Measurements from ENCODE around the gene SCGN.

SCGN gene

DNA sequence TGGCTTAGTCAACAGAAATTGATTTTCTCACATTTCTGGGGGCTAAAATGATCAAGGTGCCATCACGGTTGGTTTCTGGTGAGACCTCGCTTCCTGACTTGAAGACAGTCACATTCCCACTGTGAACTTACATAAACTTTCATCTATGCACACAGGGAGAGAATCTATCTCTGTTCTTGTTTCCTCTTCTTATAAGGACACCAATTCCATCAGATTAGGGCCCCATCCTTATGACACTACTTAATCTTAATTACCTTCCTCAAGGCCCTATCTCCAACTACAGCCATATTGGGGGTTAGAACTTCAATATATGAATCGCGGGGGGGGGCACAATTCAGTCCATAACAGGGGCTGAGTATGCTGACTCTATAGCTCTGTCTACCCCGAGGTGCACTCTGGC is 10.6 kb upstream of the SCGN start:
- no peak for DNase-seq

DNA sequence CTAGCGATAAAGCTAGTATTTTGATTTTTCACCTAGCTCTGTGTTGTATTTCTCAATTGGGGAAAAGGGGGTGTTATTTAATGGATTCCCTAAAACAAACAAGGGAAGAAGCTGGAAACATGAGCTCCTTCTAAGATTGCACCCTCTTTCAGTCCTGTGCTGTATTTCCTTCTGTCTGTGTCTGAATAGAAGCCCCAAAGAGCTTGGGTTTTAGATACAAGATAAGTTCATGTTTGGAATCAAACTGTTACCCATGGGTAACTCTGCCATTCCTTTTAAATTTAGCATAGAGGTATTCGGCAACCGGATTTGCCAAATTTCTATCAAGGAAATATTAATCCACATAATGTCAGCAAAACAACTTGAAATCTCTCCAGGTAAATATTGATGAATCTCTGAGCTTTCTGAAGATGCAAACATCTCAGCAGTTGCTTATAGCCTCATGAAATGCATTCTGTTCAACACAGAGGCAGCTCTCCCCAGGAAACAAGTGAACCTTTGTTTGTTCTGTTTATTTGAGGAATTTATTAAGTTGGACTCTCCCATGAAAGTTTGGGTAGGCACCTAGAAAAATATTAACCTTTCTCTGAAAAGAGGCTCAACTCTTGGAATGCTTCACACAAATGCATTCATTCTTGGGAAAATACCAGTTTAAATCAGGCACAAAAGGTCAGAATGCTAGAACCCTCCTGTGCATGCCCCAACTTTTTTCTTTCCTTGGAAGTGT is 9.9 kb upstream of the SCGN start:
- DNase-seq: no peak

DNA sequence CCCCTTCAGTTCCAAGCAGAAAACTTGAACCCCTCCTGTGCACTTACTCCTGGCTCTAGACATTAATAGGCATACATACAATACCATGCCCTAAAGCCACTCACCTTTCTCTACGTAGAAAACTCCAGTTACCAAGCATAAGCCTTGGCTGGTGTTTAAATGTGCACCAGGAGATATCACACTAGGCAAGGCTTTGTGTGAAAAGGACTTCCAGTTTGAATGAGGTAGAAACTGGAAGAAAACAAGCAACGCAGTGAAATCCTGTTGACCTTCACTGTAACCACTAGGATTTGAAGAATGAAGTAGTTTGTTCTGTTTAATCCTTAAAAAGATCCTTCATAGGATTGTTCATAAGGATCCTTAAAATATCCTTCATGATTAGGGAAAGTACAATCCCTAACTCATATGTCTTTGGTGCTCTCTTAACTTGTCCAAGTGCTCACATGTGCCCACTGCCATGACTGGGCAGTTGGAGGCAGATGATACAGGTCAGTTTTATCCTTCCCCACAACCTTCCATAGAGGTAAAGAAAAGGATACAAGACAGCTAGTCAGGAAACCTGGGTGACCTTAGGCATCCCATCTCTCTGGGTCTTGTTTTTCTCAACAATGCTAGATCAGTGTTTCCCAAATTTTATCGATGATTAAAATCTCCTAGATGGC is 9.2 kb upstream of the SCGN start:
- DNase-seq: no peak

DNA sequence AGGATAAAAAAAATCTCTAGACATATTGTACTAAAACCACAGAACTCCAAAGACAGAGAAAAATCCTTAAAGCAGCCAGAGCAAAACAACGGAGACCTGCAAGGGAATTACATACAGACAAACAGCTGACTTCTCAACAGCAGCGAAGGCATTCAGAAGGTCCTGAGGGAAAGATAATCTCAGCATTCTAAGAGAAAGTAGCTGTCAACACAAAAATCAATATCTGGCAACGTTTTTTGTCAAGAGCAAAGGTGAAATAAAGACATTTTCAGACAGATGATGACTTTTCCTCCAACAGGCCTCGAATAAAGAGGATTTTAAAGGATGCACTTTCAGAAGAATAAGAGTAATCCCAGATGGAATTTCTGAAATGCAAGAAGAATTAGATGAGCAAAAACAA is 6.1 kb upstream of the SCGN start:
- no peak for DNase-seq

DNA sequence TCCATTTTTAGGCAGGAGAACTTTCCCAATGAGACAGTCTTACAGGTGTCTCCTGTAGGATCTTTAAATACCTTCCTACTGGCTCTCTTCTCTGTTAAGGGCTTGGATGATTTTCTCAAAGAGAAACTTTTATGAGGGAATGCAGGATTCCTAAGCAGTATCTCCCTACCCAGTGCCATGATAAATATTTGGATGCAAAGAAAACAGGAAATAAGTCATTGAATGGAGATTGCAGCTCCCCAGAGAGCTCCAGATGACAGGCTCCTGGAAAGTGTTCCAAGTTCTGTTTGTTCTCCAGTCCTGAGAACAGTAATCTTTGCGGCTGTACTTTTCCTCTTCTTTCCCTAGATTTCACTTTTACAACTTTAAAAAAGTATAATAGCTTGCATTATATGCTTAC is 2.4 kb upstream of the SCGN start:
- no peak for DNase-seq

DNA sequence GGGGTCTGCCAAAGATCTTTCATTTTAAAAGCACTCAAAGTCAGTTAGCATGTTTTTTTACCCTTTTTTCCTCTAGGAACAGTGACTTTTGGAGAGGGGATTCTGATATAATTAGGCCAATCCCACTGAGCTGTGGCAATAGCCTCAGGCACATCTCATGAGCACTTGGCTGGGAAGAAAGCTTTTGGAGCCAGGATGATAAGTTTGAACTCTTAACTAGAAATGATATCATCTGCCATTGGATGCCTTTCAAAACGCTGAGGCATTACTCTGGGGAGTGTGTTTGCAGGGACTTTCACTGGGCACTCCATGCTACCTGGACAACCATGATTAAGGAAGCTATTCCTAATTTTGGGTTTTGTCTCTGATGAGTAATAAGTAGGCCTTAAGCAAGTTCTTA is 3.7 kb downstream of the SCGN start:
- no peak for DNase-seq

DNA sequence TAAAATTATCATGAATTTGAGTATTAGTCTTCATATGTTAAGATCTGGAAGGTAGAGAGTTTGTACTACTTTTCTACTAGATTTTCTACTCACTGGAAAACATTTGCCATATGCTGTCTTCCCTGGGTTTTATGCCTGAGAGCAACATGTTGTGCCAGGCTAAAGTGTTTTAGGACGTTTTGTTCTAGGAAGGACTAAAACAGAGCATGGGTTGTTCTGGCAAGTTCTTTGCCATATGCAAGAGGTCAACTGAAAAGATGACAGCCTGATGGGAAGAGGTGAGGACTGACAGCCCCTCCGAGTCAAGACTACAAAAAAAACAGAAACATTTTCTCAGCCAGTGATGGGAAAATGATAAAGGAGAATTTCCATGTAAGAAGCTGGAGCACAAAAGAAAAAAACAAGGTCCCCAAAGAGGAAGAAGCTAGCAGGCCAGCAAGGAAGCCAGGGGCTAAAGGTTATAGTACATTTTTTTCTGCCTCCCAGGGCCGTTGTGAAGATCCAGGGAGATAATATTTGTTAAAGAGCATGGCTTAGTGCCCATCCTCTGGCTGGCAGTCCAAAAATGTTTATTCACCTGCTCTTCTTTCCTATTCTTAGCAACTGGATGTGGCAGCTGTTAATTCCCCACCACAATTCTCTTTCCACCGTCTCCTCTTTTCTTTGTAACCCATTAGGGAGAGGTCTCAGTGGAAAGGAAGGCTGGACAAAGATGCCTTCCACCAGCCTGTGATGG is 7.8 kb downstream of the SCGN start:
- no peak for DNase-seq

DNA sequence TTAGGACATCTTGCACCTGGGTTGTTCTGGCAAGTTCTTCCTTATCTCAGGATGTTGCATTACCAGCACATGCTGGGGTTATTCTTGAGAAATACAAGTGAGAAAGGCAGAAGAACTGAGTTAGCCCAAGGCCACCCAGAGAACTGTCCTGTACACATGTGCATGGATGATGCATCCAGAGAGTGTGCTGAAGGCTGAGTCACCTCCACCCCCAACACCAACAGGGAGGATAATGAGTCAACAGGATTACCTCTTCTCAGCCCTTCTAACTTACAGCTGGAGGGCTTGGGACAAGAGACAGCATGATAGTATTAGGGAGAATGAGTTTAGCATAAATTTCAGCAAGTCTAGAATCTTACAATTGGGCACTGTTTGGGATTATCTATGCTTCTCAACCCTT is 8.5 kb downstream of the SCGN start:
- no peak for DNase-seq

DNA sequence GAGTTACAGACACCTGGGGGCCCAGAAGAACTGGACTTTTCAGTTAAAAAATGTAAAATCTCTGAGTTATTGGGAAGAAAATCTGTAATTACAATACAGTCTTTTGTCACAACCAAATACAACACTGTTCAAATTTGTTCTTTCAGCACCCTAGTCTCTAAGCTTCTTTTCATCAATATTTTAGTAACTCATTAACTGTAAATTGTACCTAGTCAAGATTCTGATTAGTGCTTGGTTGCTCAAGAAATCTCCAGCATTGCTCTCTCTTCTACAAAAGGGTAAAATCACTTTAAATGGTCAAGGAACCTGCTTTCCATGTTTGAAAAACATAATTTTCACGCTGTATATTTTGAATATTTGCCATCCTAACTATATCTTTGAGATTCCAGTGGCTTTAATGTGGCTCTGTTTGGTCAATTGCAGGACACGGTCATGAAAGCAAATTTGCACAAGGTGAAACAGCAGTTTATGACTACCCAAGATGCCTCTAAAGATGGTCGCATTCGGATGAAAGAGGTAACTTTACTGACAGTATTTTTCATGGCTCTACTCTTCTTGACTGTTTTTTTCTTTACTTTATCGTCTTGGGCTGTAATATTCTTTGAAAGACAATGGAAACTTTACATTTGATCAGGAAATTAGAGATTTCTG is 9.2 kb downstream of the SCGN start:
- no peak for DNase-seq

DNA sequence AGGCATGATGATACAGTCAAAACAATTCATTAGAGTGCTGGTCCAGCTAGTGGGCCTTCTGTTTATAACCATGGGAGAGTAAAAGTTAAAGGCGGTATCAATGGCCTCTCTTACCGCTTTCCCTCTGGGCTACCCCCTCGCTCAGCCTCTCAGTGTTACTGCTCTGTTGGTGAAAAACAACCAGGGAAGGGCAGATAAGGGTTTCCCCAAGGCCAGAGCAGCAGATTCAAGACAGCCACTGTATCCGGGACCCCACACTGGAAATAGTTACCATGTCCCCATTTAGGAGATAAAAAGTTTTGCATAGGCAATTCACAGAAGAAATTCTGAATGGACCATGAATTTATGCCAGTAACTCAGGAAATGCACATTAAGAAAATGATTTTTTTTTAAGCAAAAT is 13.4 kb downstream of the SCGN start:
- DNase-seq: no peak

DNA sequence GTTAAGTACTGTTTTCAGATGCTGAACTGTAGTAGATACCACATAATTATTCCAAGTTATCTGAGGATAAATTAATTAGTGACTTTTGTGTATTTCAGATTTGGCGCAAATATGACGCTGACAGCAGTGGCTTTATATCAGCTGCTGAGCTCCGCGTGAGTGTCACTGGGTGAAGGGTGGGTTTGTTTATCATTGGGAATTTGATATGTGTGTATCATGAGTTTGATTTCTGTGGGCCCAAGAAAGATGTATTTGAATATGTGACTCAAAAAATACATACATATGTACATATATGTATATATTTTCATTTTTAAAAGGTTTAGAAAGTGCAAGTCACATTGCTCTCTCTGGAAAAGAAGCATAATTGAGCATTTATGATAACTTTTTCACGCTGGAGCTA is 17.4 kb downstream of the SCGN start:
- no peak for DNase-seq

DNA sequence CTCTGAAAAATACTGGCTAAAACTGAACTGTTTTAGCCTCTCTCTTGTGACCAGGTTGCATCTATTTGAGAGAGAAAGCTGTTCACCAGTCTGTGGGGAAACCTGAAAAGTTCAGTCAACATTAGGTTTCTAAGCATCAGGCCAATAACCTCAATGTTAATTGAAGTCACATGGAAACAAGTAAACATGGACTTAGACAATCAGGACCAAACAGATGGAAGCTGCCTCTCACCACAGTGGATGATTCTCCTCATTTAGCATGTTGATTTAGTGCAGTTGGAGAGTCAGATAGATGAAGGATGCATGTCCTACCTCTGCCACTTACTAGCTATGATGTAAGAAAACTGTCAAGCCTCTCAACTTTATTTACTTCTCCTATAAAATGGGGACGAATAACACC is 18.2 kb downstream of the SCGN start:
- DNase-seq: no peak

DNA sequence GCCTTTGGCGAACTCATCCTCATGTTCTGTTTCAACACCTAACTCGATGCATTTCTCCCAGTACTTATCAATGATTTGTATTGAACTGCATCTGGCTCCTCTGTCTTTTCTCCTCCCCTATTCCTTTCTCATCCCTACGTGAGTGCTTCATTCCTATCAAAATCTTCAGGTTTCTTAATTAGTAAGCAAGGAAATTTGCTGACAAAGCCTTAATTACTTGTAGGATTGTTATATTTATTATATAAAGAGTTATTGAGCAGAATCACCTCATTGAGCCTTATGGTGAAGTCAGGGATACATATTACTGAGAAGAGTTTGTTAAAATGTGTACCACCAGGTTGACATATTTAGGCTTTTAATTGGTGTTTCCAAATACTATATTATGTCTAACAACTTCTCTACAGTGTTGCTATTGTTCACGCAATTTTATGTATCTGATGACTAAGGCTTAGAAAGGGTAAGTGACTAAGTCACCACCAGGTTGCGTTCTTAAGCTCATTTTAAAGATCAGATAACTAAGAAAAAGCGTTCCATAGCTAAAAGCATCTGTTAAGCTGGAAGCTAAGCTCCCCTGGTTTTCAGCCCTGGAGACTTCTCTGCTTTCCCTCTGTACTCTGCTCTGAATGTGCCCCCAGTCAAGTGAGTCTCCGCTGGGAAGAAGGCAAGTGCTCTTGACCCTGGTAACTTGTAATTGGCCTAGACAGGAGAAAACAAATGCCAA is 18.9 kb downstream of the SCGN start:
- DNase-seq: no peak

DNA sequence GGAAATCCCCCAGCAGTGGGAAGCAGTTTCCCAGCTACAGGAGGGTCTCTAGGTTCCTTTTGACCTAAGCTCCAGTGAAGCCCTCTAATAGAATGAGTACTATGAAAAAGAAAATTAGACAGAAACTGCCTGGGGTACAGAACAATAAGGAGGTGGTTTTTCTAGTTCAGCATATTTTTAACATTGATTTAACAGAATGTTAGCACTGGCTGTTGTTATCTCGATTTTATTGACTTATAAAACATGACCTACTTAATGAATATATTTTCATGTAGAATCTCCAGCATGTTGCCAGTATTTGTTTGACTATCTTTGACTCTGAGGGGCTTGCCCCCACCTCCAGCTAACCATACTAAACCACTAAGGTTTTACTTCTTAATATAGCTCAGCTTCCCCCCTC is 19.6 kb downstream of the SCGN start:
- no peak for DNase-seq

DNA sequence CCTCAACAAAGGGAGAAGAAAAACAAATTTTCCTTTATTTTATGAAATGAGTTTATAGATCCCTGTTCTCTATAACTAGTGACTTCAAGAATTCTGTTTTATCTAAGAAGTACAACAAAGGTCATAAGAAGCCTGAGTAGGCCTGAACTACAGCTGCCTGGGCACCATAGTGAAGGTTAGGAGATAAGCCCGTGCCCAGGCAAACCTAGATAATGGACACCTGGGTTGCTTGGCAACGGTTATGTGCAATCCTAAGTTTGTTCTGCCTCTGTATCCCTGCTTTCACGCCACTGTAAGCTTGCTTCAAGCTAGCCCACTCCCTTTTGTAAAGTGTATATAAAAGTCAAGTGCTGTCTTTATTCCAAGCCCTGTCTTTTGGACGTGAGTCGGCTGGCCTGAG is 23.2 kb downstream of the SCGN start:
- no peak for DNase-seq

DNA sequence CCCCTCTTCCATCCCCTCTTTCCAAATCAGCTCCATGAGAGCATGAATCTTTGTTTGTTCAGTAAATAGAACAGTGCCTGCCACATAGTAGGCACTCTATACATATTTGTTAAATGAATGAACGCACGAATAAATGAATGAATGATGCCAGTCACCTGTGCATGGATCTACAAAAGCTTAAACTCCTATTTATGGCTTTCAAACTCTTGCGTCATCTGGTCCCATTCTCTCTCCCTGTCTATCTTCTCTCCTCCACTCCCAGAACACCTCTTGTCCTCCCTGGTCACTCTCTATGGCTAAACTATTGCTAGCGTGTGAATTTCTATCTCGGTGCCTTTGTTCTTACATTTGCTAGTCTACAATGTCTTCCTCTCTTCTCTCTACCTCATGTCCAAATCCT is 24.8 kb downstream of the SCGN start:
- no peak for DNase-seq

DNA sequence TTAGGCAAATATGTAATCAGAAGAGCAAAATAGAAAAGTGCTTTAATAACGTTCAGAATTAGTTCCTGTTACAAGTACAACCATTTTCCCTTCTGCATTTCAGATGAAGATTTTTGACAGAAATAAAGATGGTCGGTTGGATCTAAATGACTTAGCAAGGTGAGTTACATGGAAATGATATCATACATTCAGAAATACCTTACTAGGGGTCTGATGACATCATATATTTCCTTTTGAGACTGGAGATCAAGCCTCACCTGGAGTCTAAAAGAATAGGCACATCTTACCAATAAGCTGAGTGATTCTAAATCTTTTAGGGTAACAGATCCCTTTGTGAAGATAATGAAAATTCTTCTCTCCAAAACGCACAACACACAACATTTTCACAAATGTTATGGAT is 29.8 kb downstream of the SCGN start:
- no peak for DNase-seq

DNA sequence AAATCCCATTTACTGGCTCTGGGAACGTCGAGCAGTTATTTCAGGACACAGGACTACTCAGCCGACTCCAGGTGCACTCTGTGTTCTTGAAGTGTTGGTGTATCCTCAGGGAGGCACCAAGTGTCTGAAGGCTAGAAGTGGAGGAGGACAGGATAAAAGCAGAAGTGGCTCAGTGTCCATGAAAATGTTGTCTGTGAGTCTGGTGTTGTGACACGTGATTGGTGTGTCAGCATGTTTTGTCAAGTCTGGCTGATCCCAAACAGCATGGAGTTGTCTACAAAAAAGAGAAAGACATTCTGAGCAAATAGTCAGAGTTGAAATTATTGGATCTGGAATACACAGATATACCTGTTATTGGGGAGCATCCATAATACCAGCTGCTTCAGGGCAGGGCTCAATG is 30.3 kb downstream of the SCGN start:
- no peak for DNase-seq

DNA sequence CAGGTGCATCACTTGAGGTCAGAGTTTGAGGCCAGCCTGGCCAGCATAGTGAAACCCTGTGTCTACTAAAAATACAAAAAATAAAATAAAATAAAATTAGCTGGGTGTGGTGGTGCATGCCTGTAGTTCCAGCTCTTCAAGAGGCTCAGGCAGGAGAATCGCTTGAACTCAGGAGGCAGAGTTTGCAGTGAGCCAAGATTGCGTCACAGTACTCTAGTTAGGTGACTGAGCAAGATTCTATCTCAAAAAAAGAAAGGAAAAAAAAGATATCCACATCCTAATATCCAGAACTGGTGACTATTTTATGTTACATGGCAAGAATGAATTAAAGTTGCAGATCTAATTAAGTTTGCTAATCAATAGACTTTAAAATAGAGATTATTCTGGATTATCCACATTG is 32.5 kb downstream of the SCGN start:
- DNase-seq: no peak

DNA sequence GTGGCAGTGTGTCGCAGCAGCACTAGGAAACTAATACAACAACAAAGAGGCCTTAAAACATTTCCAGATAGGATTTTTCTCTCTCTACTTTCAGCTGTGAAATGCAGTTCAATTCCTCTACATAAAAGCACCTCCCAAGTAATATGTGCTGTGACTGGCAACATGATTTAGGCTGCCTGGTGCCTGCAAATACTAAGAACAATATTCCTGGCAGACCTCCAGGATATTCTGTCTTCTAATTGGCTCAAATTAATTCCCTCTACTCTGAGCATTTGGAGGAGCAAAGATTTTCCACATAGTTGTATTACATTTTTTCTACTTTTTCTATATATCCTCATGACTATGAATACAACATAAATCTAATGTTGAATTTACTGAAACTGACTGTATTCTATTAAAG is 33.2 kb downstream of the SCGN start:
- DNase-seq: no peak

DNA sequence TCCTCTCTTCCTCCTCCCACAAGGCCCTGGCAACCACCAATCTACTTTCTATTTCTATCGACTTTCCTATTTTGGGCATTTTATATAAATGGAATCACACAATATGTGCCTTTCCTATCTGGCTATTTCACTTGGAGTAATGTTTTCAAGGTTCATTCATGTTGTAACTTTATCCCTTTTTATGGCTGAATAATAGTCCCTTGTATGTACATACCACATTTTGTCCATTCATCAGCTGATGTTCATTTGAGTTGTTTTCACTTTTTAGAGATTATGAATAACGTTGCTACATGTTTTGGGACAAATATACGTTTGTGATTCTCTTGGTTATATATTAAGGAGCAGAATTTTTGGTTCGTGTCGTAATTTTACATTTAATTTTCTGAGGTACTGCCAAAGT is 33.9 kb downstream of the SCGN start:
- no peak for DNase-seq

DNA sequence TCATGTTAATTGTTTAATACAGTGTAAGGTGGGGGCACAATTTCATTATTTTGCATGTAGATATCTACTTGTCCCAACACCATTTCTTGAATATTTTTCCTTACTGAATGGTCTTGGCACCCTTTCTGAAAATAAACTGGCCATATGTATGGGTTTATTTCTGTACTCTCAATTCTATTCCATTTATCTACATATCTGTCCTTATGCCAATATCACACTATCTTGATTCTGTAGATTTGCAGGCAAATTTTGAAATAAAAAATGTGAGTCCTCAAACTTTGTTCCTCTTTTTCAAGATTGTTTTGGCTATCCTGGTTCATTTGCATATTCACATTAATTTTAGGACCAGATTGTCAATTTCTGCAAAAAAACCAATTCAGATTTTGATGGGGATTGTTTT is 34.8 kb downstream of the SCGN start:
- DNase-seq: no peak

DNA sequence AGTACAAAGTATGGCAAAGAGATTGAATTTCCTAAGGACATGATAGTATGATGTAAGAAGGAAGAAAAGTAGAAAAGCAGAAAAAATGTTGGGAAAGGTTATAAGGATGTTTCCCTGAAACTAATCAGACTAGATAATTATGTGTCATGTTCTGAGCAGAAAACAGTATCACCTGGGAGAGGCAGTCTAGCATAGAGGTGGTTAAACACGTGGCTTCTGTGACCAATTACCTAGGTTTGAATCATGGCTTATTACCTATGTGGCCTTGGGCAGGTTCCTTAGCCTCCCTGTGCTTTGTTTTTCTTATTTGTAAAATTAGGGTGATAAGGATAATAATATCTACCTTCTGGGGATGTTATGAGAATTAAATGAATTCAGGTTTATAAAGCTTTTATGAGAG is 38.0 kb downstream of the SCGN start:
- no peak for DNase-seq
